A549 (cell line): ENCODE results near the gene TASP1. TPM values are rescaled to one million over a fixed set of nuclear protein-coding genes. Genes with fewer than 3 reads are reported as not detected.

ENCODE experiments used
- ATAC-seq, 2 experiments: fragments of 200-7000 bp in 1 of 2; fragments of >200 bp in 1 of 2; cut with Nextera tagmentation in 1 of 2; cut with Tn5 transposase in 1 of 2; 3 replicates each; pipeline versions ENCODE4 v1.8.0 to v1.9.1; 2018 to 2020; ENCODE audit warnings: mild to moderate bottlenecking in 1 of 2, moderate library complexity in 1 of 2
- CTCF ChIA-PET: fragments of 300-600 bp; sonication (Branson Sonifier 250); formaldehyde crosslinking; extraction: SDS; loops from one replicate; lab custom pipeline; 2021; ENCODE audit warnings: antibody characterized with exemption, inconsistent platforms; lab: Yijun Ruan, JAX
- POLR2A ChIA-PET: fragments of 350-600 bp; formaldehyde crosslinking; extraction: SDS; loops from one replicate; lab custom pipeline; 2021; ENCODE audit warnings: antibody characterized with exemption, inconsistent platforms; lab: Yijun Ruan, JAX
- DNase-seq, 2 experiments: peaks; one replicate each; pipeline versions ENCODE4 v3.0.0 to v3.0.0-alpha.2; 2011 to 2016; ENCODE audit warnings: low read depth in 1 of 2, low spot score in 1 of 2
- FAIRE-seq: peaks from 2 replicates; lab custom pipeline; 2011; peaks lifted over from hg19 to GRCh38; lab: Jason Lieb, UNC
- H3K27ac ChIP-seq, 2 experiments: fragments of >200 bp; sonication (Bioruptor Twin); formaldehyde crosslinking; 3 replicates each; pipeline ENCODE4 v1.5.1; 2016 to 2017
- H3K4me1 ChIP-seq: fragments of >200 bp; sonication (Bioruptor Twin); formaldehyde crosslinking; 3 replicates; pipeline ENCODE4 v1.6.1; 2016
- H3K4me2 ChIP-seq: fragments of >200 bp; sonication (Bioruptor Twin); formaldehyde crosslinking; 3 replicates; pipeline ENCODE4 v1.6.1; 2016
- H3K4me3 ChIP-seq: fragments of >200 bp; sonication (Bioruptor Twin); formaldehyde crosslinking; 3 replicates; pipeline ENCODE4 v1.5.1; 2016
- H3K9me3 ChIP-seq: fragments of >200 bp; sonication (Bioruptor Twin); formaldehyde crosslinking; 3 replicates; pipeline ENCODE4 v1.6.1; 2016
- BCL3 ChIP-seq: fragments of >200 bp; sonication (Bioruptor Twin); formaldehyde crosslinking; IDR thresholded peaks from 3 replicates; pipeline ENCODE4 v1.6.1; 2016
- CEBPB ChIP-seq, 2 experiments: fragments of >200 bp in 1 of 2; sonication (Bioruptor Twin) in 1 of 2; formaldehyde crosslinking in 1 of 2; IDR thresholded peaks; 2 replicates each; pipeline ENCODE4 v1.6.1; 2012 to 2016
- E2F6 ChIP-seq: IDR thresholded peaks from 2 replicates; pipeline ENCODE4 v1.6.1; 2012; ENCODE audit warnings: low read depth, borderline replicate concordance
- EHMT2 ChIP-seq: fragments of 200-600 bp; sonication (generic); IDR thresholded peaks from 2 replicates; pipeline ENCODE4 v1.6.1; 2016; ENCODE audit warnings: antibody characterized with exemption, low read depth, mild to moderate bottlenecking, moderate library complexity
- ESRRA ChIP-seq: fragments of 150-350 bp; IDR thresholded peaks from 2 replicates; pipeline ENCODE4 v1.6.1; 2014; ENCODE audit warnings: mild to moderate bottlenecking, low read length, borderline replicate concordance
- FOSB ChIP-seq: fragments of 250-450 bp; sonication (Bioruptor Pico); IDR thresholded peaks from 2 replicates; pipeline ENCODE4 v1.5.0; 2020; ENCODE audit warnings: mild to moderate bottlenecking, moderate library complexity
- FOSL2 ChIP-seq, 2 experiments: fragments of 450-650 bp in 1 of 2; fragments of >200 bp in 1 of 2; sonication (Bioruptor Twin) in 1 of 2; formaldehyde crosslinking; IDR thresholded peaks; 2 replicates each; pipeline versions ENCODE4 v1.5.0 to v1.6.1; 2016 to 2020; ENCODE audit warnings: mild to moderate bottlenecking in 1 of 2, moderate library complexity in 1 of 2
- GATA3 ChIP-seq: IDR thresholded peaks from 2 replicates; pipeline ENCODE4 v1.6.1; 2012; ENCODE audit warnings: borderline replicate concordance
- HDAC2 ChIP-seq: fragments of 200-600 bp; sonication (generic); IDR thresholded peaks from 2 replicates; pipeline ENCODE4 v1.6.1; 2016
- HEYL ChIP-seq: fragments of 250-450 bp; sonication (Bioruptor Pico); IDR thresholded peaks from 2 replicates; pipeline ENCODE4 v1.8.0; 2021; ENCODE audit warnings: mild to moderate bottlenecking, moderate library complexity
- HOXA7 ChIP-seq: fragments of 250-450 bp; sonication (Bioruptor Pico); IDR thresholded peaks from 2 replicates; pipeline ENCODE4 v1.5.0; 2020; ENCODE audit warnings: mild to moderate bottlenecking, moderate library complexity
- HOXB13 ChIP-seq: fragments of 250-450 bp; sonication (Bioruptor Pico); IDR thresholded peaks from 2 replicates; pipeline ENCODE4 v1.5.0; 2020; ENCODE audit warnings: low read depth, mild to moderate bottlenecking, moderate library complexity
- HOXB5 ChIP-seq: fragments of 250-450 bp; sonication (Bioruptor Pico); IDR thresholded peaks from 2 replicates; pipeline ENCODE4 v1.5.0; 2020; ENCODE audit warnings: mild to moderate bottlenecking, moderate library complexity
- JUN ChIP-seq, 2 experiments: fragments of >200 bp; sonication (Bioruptor Twin); formaldehyde crosslinking; IDR thresholded peaks; 2 replicates in 1 of 2; 3 replicates in 1 of 2; pipeline ENCODE4 v1.6.1; 2016 to 2017
- MAX ChIP-seq: IDR thresholded peaks from 2 replicates; pipeline ENCODE4 v1.6.1; 2012
- MAZ ChIP-seq: fragments of 150-350 bp; IDR thresholded peaks from 2 replicates; pipeline ENCODE4 v1.6.1; 2014; ENCODE audit warnings: antibody characterized with exemption, low read depth, low read length, borderline replicate concordance
- MYC ChIP-seq: IDR thresholded peaks from 2 replicates; pipeline ENCODE4 v1.6.1; 2012; ENCODE audit warnings: mild to moderate bottlenecking, inconsistent platforms, low read length, improper control_type of control experiment, borderline replicate concordance
- NR3C1 ChIP-seq: fragments of >200 bp; sonication (Bioruptor Twin); formaldehyde crosslinking; IDR thresholded peaks from 3 replicates; pipeline ENCODE4 v1.6.1; 2017
- PBX3 ChIP-seq: IDR thresholded peaks from 2 replicates; pipeline ENCODE4 v1.6.1; 2012
- POLR2AphosphoS2 ChIP-seq: conservative IDR thresholded peaks from 2 replicates; pipeline ENCODE4 v1.6.1; 2012; ENCODE audit warnings: low read length, improper control_type of control experiment, inconsistent platforms
- RAD21 ChIP-seq, 2 experiments: fragments of >200 bp in 1 of 2; sonication (Bioruptor Twin) in 1 of 2; formaldehyde crosslinking in 1 of 2; IDR thresholded peaks in 1 of 2; conservative IDR thresholded peaks in 1 of 2; 2 replicates in 1 of 2; 3 replicates in 1 of 2; pipeline ENCODE4 v1.6.1; 2012 to 2018; ENCODE audit warnings: inconsistent platforms in 1 of 2
- RARB ChIP-seq: fragments of 250-450 bp; sonication (Bioruptor Pico); IDR thresholded peaks from 2 replicates; pipeline ENCODE4 v1.8.0; 2021; ENCODE audit warnings: mild to moderate bottlenecking, moderate library complexity
- RCOR1 ChIP-seq: fragments of 150-350 bp; IDR thresholded peaks from 2 replicates; pipeline ENCODE4 v1.6.1; 2014; ENCODE audit warnings: antibody characterized with exemption, low read length, low read depth
- REST ChIP-seq: fragments of 200-600 bp; sonication (generic); IDR thresholded peaks from 2 replicates; pipeline ENCODE4 v1.6.1; 2016; ENCODE audit warnings: antibody characterized with exemption, mild to moderate bottlenecking, moderate library complexity
- RFX5 ChIP-seq: fragments of 450-650 bp; IDR thresholded peaks from 2 replicates; pipeline ENCODE4 v1.7.1; 2014; ENCODE audit warnings: antibody characterized with exemption, mild to moderate bottlenecking, moderate library complexity
- RNF2 ChIP-seq: fragments of 200-600 bp; sonication (generic); IDR thresholded peaks from 2 replicates; pipeline ENCODE4 v1.6.1; 2016; ENCODE audit warnings: low read depth, mild to moderate bottlenecking, antibody characterized with exemption, moderate library complexity, borderline replicate concordance
- SREBF2 ChIP-seq: fragments of 450-650 bp; IDR thresholded peaks from 2 replicates; pipeline ENCODE4 v1.6.1; 2014; ENCODE audit warnings: mild to moderate bottlenecking, moderate library complexity
- TFCP2L1 ChIP-seq: fragments of 250-450 bp; sonication (Bioruptor Pico); IDR thresholded peaks from 2 replicates; pipeline ENCODE4 v1.5.0; 2021; ENCODE audit warnings: mild to moderate bottlenecking
- TP53 ChIP-seq: fragments of 250-450 bp; sonication (Bioruptor Pico); IDR thresholded peaks from 2 replicates; pipeline ENCODE4 v1.5.0; 2021; ENCODE audit warnings: mild to moderate bottlenecking, moderate library complexity
- USF2 ChIP-seq: fragments of 450-650 bp; IDR thresholded peaks from 2 replicates; pipeline ENCODE4 v1.6.1; 2014; ENCODE audit warnings: antibody characterized with exemption
- ZC3H11A ChIP-seq: fragments of 450-650 bp; IDR thresholded peaks from 2 replicates; pipeline ENCODE4 v1.6.1; 2014; ENCODE audit warnings: antibody characterized with exemption, mild to moderate bottlenecking
- ZNF302 ChIP-seq: fragments of 250-450 bp; sonication (Bioruptor Pico); IDR thresholded peaks from 2 replicates; pipeline ENCODE4 v1.9.0; 2021; ENCODE audit warnings: inconsistent platforms, mild to moderate bottlenecking, moderate library complexity
- WGBS: methylation state at CpG from one replicate; pipeline ENCODE4 v1.1.6; 2017; ENCODE audit errors: missing lambda C conversion rate; 5-methylcytosine and 5-hydroxymethylcytosine counted together
- polyA plus RNA-seq, 4 experiments: library from polyadenylated mRNA; depleted of rRNA in 3 of 4; stranded (reverse); fragments of >200 nt; fragmentation: RNase III in 1 of 4; extraction: RNeasy Plus Mini Kit Qiagen cat#74134 plus additional on column Dnase treatment in 1 of 4; gene quantifications; 2 replicates in 3 of 4; 3 replicates in 1 of 4; pipeline ENCODE4 v1.2.3, GENCODE V29; 2011 to 2017

Gene TASP1
- polyA plus RNA-seq, 2 of the 4 experiments (the other 2 are of a cell fraction): 9.5 to 18.2 TPM

GRCh38 chr20:13677241-13677640 lies 38.5 kb upstream of the TASP1 start:
- POLR2A ChIA-PET: no interaction called here
- CTCF ChIA-PET: interaction anchor here (0.6 to 1.2 kb wide), 3 partner anchors 14 to 464 kb away, joined by 3 to 4 read pairs (median 4); no protein-coding TSS in a partner anchor
- no peak for FAIRE-seq

GRCh38 chr20:13676682-13677081 lies 38.0 kb upstream of the TASP1 start:
- POLR2A ChIA-PET: no interaction called here
- no peak for ATAC-seq
- CTCF ChIA-PET: interaction anchor here (0.6 kb wide), 1 partner anchor 95 kb away, joined by 3 read pairs; no protein-coding TSS in a partner anchor

More at GRCh38 chr20:13677241-13677640, 38.5 kb upstream of the TASP1 start:
- ATAC-seq (no peak), DNase-seq (no peak)
- Histone ChIP-seq H3K9me3 (no peaks in the 10 kb centered on the region), H3K4me2 (no peak overlapping the region), H3K4me3 (no peak overlapping the region), H3K27ac (no peak overlapping the region), H3K4me1 (peaks cover 13% of the 10 kb centered on the region)
- TF ChIP-seq USF2 (no peak), RAD21 (conservative IDR thresholded peaks at IDR 0.05 in 1 of 2, IDR thresholded peaks at IDR 0.05 in 1 of 2) (no peak), JUN (IDR thresholded peaks at IDR 0.05) (no peak), GATA3 (no peak), EHMT2 (no peak), E2F6 (no peak)
- 91% methylated on average over 4 of the region's 4 CpGs for WGBS

GRCh38 chr20:13672690-13673089 lies 34.0 kb upstream of the TASP1 start:
- H3K4me3 ChIP-seq: no peak overlapping the region
- ChIA-PET CTCF (no interaction called here), POLR2A (no interaction called here)
- H3K4me2 ChIP-seq: no peak overlapping the region
- no peaks in the 10 kb centered on the region for H3K9me3 ChIP-seq
- 37% methylated on average over 3 of the region's 3 CpGs for WGBS
- no peak for ATAC-seq
- peak; percentile 65 for FAIRE-seq
- DNase-seq: no peak
- H3K4me1 ChIP-seq: peaks cover 7% of the 10 kb centered on the region; the same call in 2 of the 3 replicates
- H3K27ac ChIP-seq: no peak overlapping the region
- no peak for TF ChIP-seq RFX5
- no peak for TF ChIP-seq ESRRA
- TF ChIP-seq MAX: no peak
- no peak for TF ChIP-seq MAZ
- no peak for TF ChIP-seq EHMT2
- TF ChIP-seq TP53 (CRISPR knock-in tag): no peak
- TF ChIP-seq ZC3H11A: no peak
- TF ChIP-seq RCOR1: no peak
- no peak for TF ChIP-seq HOXB5
- TF ChIP-seq ZNF302 (CRISPR knock-in tag): no peak
- TF ChIP-seq BCL3: no peak
- TF ChIP-seq HOXA7 (CRISPR knock-in tag): no peak
- TF ChIP-seq POLR2AphosphoS2: no peak
- no peak for TF ChIP-seq FOSL2 (IDR thresholded peaks at IDR 0.05)
- no peak for TF ChIP-seq FOSL2 (CRISPR knock-in tag; IDR thresholded peaks at IDR 0.05)
- no peak for TF ChIP-seq RNF2
- TF ChIP-seq PBX3: no peak
- TF ChIP-seq REST: no peak

More at GRCh38 chr20:13676682-13677081, 38.0 kb upstream of the TASP1 start:
- WGBS: 93% methylated on average over 3 of the region's 3 CpGs
- no peak overlapping the region for H3K4me3 ChIP-seq
- peaks cover 7% of the 10 kb centered on the region for H3K4me1 ChIP-seq
- no peak overlapping the region for H3K4me2 ChIP-seq
- no peak overlapping the region for H3K27ac ChIP-seq
- FAIRE-seq: no peak
- no peak for TF ChIP-seq SREBF2
- TF ChIP-seq HOXB13 (CRISPR knock-in tag): no peak
- no peak for TF ChIP-seq TP53 (CRISPR knock-in tag)
- no peak for TF ChIP-seq FOSB (CRISPR knock-in tag)
- no peak for TF ChIP-seq MAZ
- no peak for TF ChIP-seq HDAC2
- TF ChIP-seq HEYL: no peak
- no peak for TF ChIP-seq CEBPB (IDR thresholded peaks at IDR 0.05)
- TF ChIP-seq RNF2: no peak
- no peak for TF ChIP-seq GATA3
- no peak for TF ChIP-seq NR3C1
- no peak for TF ChIP-seq MYC
- TF ChIP-seq TFCP2L1 (CRISPR knock-in tag): no peak
- no peak for TF ChIP-seq ZNF302 (CRISPR knock-in tag)
- TF ChIP-seq RARB (CRISPR knock-in tag): no peak
- no peak for DNase-seq
- no peaks in the 10 kb centered on the region for H3K9me3 ChIP-seq
